ENCODE data around the gene MYPN. TPM values are rescaled to one million over a fixed set of nuclear protein-coding genes. Genes with fewer than 3 reads are reported as not detected.

MYPN gene
- total and polyA plus RNA-seq, 2 donors (not counting 1 experiment from before 2014, with no cell fraction given): not detected

- Mint-ChIP-seq H3K9me3 (ENCODE audit: insufficient read depth) (no peaks in the 10 kb centered on the region), H3K4me1 (no peaks in the 10 kb centered on the region), H3K27ac (no peak overlapping the region), H3K4me3 (no peak overlapping the region), H3K27me3 (peaks cover 13% of the 10 kb centered on the region)
- Histone ChIP-seq H3K79me2 (ENCODE audit: control insufficient read depth, insufficient read depth, low read length) (no peaks in the 10 kb centered on the region), H3K36me3 (replicated peaks in 1 of 2; ENCODE audit: control extremely low read depth in 1 of 2, control insufficient read depth in 1 of 2, extremely low read depth in 1 of 2, insufficient read depth in 2 of 2, low read length in 1 of 2) (no peaks in the 10 kb centered on the region), H3K27ac (ENCODE audit: low read length in 2 of 2) (no peak overlapping the region), H3K9ac (ENCODE audit: low read length) (no peak overlapping the region), H3K9me3 (ENCODE audit: control extremely low read depth in 1 of 3, control insufficient read depth in 2 of 3, insufficient read depth in 1 of 3, low read length in 2 of 3) (no peaks in the 10 kb centered on the region), H3K4me1 (ENCODE audit: control insufficient read depth in 2 of 2, insufficient read depth in 2 of 2, low read length in 2 of 2) (no peaks in the 10 kb centered on the region), H2AFZ (ENCODE audit: insufficient read depth, low read depth, low read length, poor library complexity, severe bottlenecking) (no peak overlapping the region), H3K27me3 (replicated peaks in 1 of 4; ENCODE audit: control extremely low read depth in 1 of 4, control insufficient read depth in 3 of 4, insufficient read depth in 4 of 4, low read length in 3 of 4) (peaks cover 0 to 6% (median 2%) of the 10 kb centered on the region in 4 experiments), H3K4me3 (ENCODE audit: control extremely low read depth in 1 of 5, extremely low read depth in 1 of 5, insufficient read depth in 1 of 5, low read depth in 2 of 5, low read length in 4 of 5) (no peak overlapping the region), H3K4me2 (replicated peaks; ENCODE audit: low read depth, low read length, poor library complexity, severe bottlenecking) (no peak overlapping the region), H4K20me1 (ENCODE audit: control insufficient read depth, insufficient read depth, low read length, poor library complexity, severe bottlenecking) (no peaks in the 10 kb centered on the region)
- intact Hi-C loops (cut with micrococcal nuclease): no loop called here
- ATAC-seq (ENCODE audit: low read depth) (no peak), DNase-seq (no peak)
- TF ChIP-seq EZH2 (IDR thresholded peaks at IDR 0.05; ENCODE audit: borderline replicate concordance, insufficient read depth, low read depth, low read length, poor library complexity, severe bottlenecking): no peak
- no peak for TF ChIP-seq CTCF (IDR thresholded peaks at IDR 0.05)
- WGBS (ENCODE audit: insufficient coverage): 100% methylated on average over 3 of the region's 8 CpGs
- CTCF ChIA-PET: no interaction called here
- POLR2A ChIA-PET: no interaction called here
Observed at GRCh38 chr10:68135922-68136792, 26.9 kb downstream of the MYPN start.

GRCh38 chr10:68137171-68137570 is 27.9 kb downstream of the MYPN start:
- Histone ChIP-seq H3K27ac (ENCODE audit: low read length in 2 of 2) (no peak overlapping the region), H2AFZ (ENCODE audit: insufficient read depth, low read depth, low read length, poor library complexity, severe bottlenecking) (no peak overlapping the region), H3K9me3 (ENCODE audit: control extremely low read depth in 1 of 3, control insufficient read depth in 2 of 3, insufficient read depth in 1 of 3, low read length in 2 of 3) (no peaks in the 10 kb centered on the region), H3K4me2 (replicated peaks; ENCODE audit: low read depth, low read length, poor library complexity, severe bottlenecking) (no peak overlapping the region), H3K36me3 (replicated peaks in 1 of 2; ENCODE audit: control extremely low read depth in 1 of 2, control insufficient read depth in 1 of 2, extremely low read depth in 1 of 2, insufficient read depth in 2 of 2, low read length in 1 of 2) (no peaks in the 10 kb centered on the region), H4K20me1 (ENCODE audit: control insufficient read depth, insufficient read depth, low read length, poor library complexity, severe bottlenecking) (no peaks in the 10 kb centered on the region), H3K4me3 (ENCODE audit: control extremely low read depth in 1 of 5, extremely low read depth in 1 of 5, insufficient read depth in 1 of 5, low read depth in 2 of 5, low read length in 4 of 5) (no peak overlapping the region), H3K4me1 (ENCODE audit: control insufficient read depth in 2 of 2, insufficient read depth in 2 of 2, low read length in 2 of 2) (no peaks in the 10 kb centered on the region), H3K79me2 (ENCODE audit: control insufficient read depth, insufficient read depth, low read length) (no peaks in the 10 kb centered on the region), H3K9ac (ENCODE audit: low read length) (no peak overlapping the region), H3K27me3 (replicated peaks in 1 of 4; ENCODE audit: control extremely low read depth in 1 of 4, control insufficient read depth in 3 of 4, insufficient read depth in 4 of 4, low read length in 3 of 4) (peaks cover 0 to 6% (median 2%) of the 10 kb centered on the region in 4 experiments)
- POLR2A ChIA-PET: no interaction called here
- H3K27ac Mint-ChIP-seq: no peak overlapping the region
- TF ChIP-seq EZH2 (IDR thresholded peaks at IDR 0.05; ENCODE audit: borderline replicate concordance, insufficient read depth, low read depth, low read length, poor library complexity, severe bottlenecking) (no peak), CTCF (IDR thresholded peaks at IDR 0.05) (no peak)
- DNase-seq (no peak), ATAC-seq (ENCODE audit: low read depth) (no peak)
- CTCF ChIA-PET: no interaction called here
- H3K4me1 Mint-ChIP-seq: no peaks in the 10 kb centered on the region
- no peaks in the 10 kb centered on the region for H3K9me3 Mint-ChIP-seq (ENCODE audit: insufficient read depth)
- no peak overlapping the region for H3K4me3 Mint-ChIP-seq
- H3K27me3 Mint-ChIP-seq: peaks cover 13% of the 10 kb centered on the region
- intact Hi-C loops (cut with micrococcal nuclease): no loop called here
- no CpG with 5 or more reads among the region's 3 CpGs for WGBS (ENCODE audit: insufficient coverage)

Data from B cell (primary cell).